ENCODE measurements around the gene PSD2.

DNA sequence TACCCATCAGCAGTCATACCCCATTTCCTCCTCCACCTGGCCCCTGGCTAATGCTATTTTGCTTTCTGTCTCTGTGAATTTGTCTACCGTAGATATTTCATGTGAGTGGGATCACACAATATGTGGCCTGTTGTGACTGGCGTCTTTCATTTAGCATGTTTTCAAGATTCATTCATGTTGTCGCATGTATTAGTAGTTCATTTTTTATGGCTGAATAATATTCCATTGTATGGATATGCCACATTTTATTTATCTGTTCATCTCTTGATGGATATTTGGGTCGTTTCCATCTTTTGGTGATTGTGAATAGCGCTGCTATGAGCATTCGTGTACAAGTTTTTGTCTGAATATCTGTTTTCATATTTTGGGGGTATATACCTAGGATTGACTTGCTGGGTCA is 33.9 kb downstream of the PSD2 start:
- no peak for TF ChIP-seq POLR2A (IDR thresholded peaks at IDR 0.05; ENCODE audit: extremely low read depth, insufficient read length)
- TF ChIP-seq, protein P1, sequence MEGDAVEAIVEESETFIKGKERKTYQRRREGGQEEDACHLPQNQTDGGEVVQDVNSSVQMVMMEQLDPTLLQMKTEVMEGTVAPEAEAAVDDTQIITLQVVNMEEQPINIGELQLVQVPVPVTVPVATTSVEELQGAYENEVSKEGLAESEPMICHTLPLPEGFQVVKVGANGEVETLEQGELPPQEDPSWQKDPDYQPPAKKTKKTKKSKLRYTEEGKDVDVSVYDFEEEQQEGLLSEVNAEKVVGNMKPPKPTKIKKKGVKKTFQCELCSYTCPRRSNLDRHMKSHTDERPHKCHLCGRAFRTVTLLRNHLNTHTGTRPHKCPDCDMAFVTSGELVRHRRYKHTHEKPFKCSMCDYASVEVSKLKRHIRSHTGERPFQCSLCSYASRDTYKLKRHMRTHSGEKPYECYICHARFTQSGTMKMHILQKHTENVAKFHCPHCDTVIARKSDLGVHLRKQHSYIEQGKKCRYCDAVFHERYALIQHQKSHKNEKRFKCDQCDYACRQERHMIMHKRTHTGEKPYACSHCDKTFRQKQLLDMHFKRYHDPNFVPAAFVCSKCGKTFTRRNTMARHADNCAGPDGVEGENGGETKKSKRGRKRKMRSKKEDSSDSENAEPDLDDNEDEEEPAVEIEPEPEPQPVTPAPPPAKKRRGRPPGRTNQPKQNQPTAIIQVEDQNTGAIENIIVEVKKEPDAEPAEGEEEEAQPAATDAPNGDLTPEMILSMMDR (IDR thresholded peaks at IDR 0.05; ENCODE audit: low read depth, low read length): no peak

Data from NB4 (cell line).